Measurements from ENCODE around the gene C1orf226. TPM values are rescaled to one million over a fixed set of nuclear protein-coding genes. Genes with fewer than 3 reads are reported as not detected.

The C1orf226 gene
- total RNA-seq, 1 donor from 2014 or later: 0.85 TPM

GRCh38 chr1:162388615-162389014 is 7.1 kb downstream of the C1orf226 start:
- Histone ChIP-seq H3K9me3 (no peaks in the 10 kb centered on the region), H3K36me3 (no peaks in the 10 kb centered on the region), H3K4me3 (no peak overlapping the region), H3K27ac (no peak overlapping the region), H3K4me1 (no peaks in the 10 kb centered on the region), H3K27me3 (no peaks in the 10 kb centered on the region)
- DNase-seq (ENCODE audit: low spot score in 2 of 2): no peak
- intact Hi-C loops (cut with DNase I): no loop called here
- TF ChIP-seq, protein P1, sequence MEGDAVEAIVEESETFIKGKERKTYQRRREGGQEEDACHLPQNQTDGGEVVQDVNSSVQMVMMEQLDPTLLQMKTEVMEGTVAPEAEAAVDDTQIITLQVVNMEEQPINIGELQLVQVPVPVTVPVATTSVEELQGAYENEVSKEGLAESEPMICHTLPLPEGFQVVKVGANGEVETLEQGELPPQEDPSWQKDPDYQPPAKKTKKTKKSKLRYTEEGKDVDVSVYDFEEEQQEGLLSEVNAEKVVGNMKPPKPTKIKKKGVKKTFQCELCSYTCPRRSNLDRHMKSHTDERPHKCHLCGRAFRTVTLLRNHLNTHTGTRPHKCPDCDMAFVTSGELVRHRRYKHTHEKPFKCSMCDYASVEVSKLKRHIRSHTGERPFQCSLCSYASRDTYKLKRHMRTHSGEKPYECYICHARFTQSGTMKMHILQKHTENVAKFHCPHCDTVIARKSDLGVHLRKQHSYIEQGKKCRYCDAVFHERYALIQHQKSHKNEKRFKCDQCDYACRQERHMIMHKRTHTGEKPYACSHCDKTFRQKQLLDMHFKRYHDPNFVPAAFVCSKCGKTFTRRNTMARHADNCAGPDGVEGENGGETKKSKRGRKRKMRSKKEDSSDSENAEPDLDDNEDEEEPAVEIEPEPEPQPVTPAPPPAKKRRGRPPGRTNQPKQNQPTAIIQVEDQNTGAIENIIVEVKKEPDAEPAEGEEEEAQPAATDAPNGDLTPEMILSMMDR (IDR thresholded peaks at IDR 0.05): no peak

GRCh38 chr1:162389021-162389818 is 7.7 kb downstream of the C1orf226 start:
- H3K27ac ChIP-seq: no peak overlapping the region
- TF ChIP-seq, protein P1 (IDR thresholded peaks at IDR 0.05): no peak
- H3K4me1 ChIP-seq: no peaks in the 10 kb centered on the region
- no peak overlapping the region for H3K4me3 ChIP-seq
- no peaks in the 10 kb centered on the region for H3K9me3 ChIP-seq
- intact Hi-C loops (cut with DNase I): no loop called here
- no peak for DNase-seq (ENCODE audit: low spot score in 2 of 2)
- H3K36me3 ChIP-seq: no peaks in the 10 kb centered on the region
- H3K27me3 ChIP-seq: no peaks in the 10 kb centered on the region

DNA sequence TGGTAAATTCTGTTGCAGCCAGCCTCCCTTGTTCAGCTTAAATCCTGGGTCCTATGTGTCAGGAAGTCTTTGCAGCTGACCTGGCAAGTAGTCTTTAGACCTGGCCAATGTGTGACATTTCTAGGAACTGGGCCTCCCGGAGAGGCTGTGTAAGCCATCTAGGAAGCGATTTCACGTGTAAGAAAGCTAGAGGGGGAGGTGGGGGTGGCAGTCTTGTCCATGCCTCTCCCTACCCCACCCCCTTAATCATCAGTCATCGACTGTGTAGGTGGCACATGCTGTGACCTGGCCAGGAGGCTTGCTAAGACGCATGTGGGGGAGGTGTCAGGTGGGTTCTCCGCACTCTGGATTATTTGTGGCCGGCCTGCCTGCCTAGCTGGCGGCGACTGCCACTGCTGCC is 8.4 kb downstream of the C1orf226 start:
- TF ChIP-seq, protein P1 (IDR thresholded peaks at IDR 0.05): no peak
- intact Hi-C loops (cut with DNase I): no loop called here
- Histone ChIP-seq H3K9me3 (no peaks in the 10 kb centered on the region), H3K36me3 (no peaks in the 10 kb centered on the region), H3K27me3 (no peaks in the 10 kb centered on the region), H3K27ac (no peak overlapping the region), H3K4me1 (no peaks in the 10 kb centered on the region), H3K4me3 (no peak overlapping the region)
- DNase-seq (ENCODE audit: low spot score in 2 of 2): no peak

DNA sequence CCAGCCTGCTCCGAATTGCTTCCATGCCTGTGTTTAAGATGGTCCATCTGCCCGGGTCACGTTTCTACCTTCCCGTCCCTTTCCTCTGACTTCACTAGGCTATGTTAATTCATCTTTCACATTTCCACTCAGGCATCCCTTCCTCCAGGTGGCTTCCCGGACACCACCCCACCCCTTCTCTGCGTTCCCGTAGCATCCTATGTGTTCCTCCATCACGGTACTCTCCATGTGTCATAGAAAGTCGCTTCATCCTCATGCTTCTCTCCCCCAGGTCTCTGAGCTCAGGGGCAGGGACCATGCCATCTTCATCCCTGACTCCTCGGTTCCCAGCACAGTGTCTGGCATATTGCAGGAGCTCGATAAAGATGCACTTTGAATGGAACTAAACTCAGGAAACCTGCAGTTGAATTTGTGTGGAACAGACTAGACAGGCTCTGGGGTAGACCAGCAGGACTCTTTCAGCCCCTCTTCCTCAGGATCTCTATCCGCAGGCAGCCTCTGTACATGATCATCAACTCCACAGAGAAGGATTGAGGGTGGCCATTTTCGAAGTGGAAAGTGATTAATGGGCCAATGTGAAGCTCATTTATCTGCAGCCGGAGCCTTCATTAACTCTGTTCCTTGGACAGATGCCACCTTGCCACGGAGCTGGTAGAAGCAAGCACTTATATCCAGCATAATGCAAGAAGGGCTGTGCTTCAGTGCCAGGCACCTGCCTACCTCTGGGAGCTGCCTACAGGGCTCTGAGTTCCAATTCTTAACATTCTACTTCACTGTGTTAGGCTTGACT is 9.1 kb downstream of the C1orf226 start:
- Histone ChIP-seq H3K4me3 (no peak overlapping the region), H3K36me3 (no peaks in the 10 kb centered on the region), H3K9me3 (no peaks in the 10 kb centered on the region), H3K27me3 (no peaks in the 10 kb centered on the region), H3K4me1 (no peaks in the 10 kb centered on the region), H3K27ac (no peak overlapping the region)
- TF ChIP-seq, protein P1 (IDR thresholded peaks at IDR 0.05): no peak
- intact Hi-C loops (cut with DNase I): no loop called here
- no peak for DNase-seq (ENCODE audit: low spot score in 2 of 2)

GRCh38 chr1:162391790-162392563 is 10.4 kb downstream of the C1orf226 start:
- DNase-seq (ENCODE audit: low spot score in 2 of 2): no peak
- H3K4me1 ChIP-seq: no peaks in the 10 kb centered on the region
- no peaks in the 10 kb centered on the region for H3K27me3 ChIP-seq
- H3K4me3 ChIP-seq: no peak overlapping the region
- H3K9me3 ChIP-seq: no peaks in the 10 kb centered on the region
- intact Hi-C loops (cut with DNase I): loop anchor here (1.0 kb wide), 1 partner anchor 336 kb away; no protein-coding TSS in a partner anchor
- TF ChIP-seq, protein P1 (IDR thresholded peaks at IDR 0.05): peak; percentile 64 to 76 (median 71)
- no peak overlapping the region for H3K27ac ChIP-seq
- H3K36me3 ChIP-seq: no peaks in the 10 kb centered on the region

Measured in ascending aorta (tissue), 2 donors.